ENCODE results near the gene ELMO1. TPM values are rescaled to one million over a fixed set of nuclear protein-coding genes. Genes with fewer than 3 reads are reported as not detected.
A peak's percentile ranks its signal among the peaks of the same experiment; 100 is the strongest.

The ELMO1 gene
- total and polyA plus RNA-seq, 10 of the 15 experiments (the other 5 are each of a cell fraction or from before 2014, with no cell fraction given): 22.6 to 85.9 (median 56.6) TPM

GRCh38 chr7:37354656-37355131, 94.0 kb downstream of the ELMO1 start:
- no peak for DNase-seq (ENCODE audit: low read depth, low spot score)
- no peak overlapping the region; the same call in 1 of the 2 replicates for H2AFZ ChIP-seq (ENCODE audit: control insufficient read depth, low read depth, low read length)
- H3K4me1 ChIP-seq (ENCODE audit: control insufficient read depth, insufficient read depth, low read length): peaks cover 15% of the 10 kb centered on the region
- H4K20me1 ChIP-seq (ENCODE audit: control insufficient read depth, insufficient read depth): no peaks in the 10 kb centered on the region
- ChIA-PET SMC1A (ENCODE audit: uncharacterized antibody, unreplicated experiment) (interaction anchor here (0.7 to 5.1 kb wide), 16 partner anchors 10 to 432 kb away, joined by 3 to 122 read pairs (median 5); partner anchors contain the start of gene ELMO1), CTCF (interaction anchor here (0.7 to 19.0 kb wide), 11 partner anchors 13 to 482 kb away, joined by 3 to 298 read pairs (median 33); no protein-coding TSS in a partner anchor), RAD21 (ENCODE audit: unreplicated experiment) (interaction anchor here (1.2 to 5.8 kb wide), 9 partner anchors 10 to 477 kb away, joined by 3 to 100 read pairs (median 4); no protein-coding TSS in a partner anchor), POLR2A (no interaction called here)
- no peaks in the 10 kb centered on the region for H3K79me2 ChIP-seq (ENCODE audit: control insufficient read depth, insufficient read depth, low read length)
- intact Hi-C loops (cut with micrococcal nuclease; ENCODE audit: unreplicated experiment): loop anchor here (5.0 to 10.0 kb wide), 3 partner anchors 143 to 478 kb away; no protein-coding TSS in a partner anchor
- H3K36me3 ChIP-seq (ENCODE audit: control insufficient read depth in 2 of 2, insufficient read depth in 2 of 2, low read length in 1 of 2): no peaks in the 10 kb centered on the region
- no peaks in the 10 kb centered on the region for H3K9me3 ChIP-seq (replicated peaks; ENCODE audit: control insufficient read depth, insufficient read depth, low read length)
- peak; percentile 63 for ATAC-seq
- no peak overlapping the region for H3K9ac ChIP-seq (ENCODE audit: control insufficient read depth, insufficient read depth, low read length)
- no peak overlapping the region for H3K4me3 ChIP-seq
- 10% methylated on average over 11 of the region's 11 CpGs for WGBS (ENCODE audit: insufficient coverage, insufficient replicate concordance, low lambda C conversion rate, missing lambda C conversion rate)
- H3K27ac ChIP-seq (ENCODE audit: control insufficient read depth, insufficient read depth): no peak overlapping the region
- H3K4me2 ChIP-seq (ENCODE audit: control insufficient read depth, insufficient read depth): no peak overlapping the region
- TF ChIP-seq MYB (IDR thresholded peaks at IDR 0.05; ENCODE audit: borderline replicate concordance, low read depth, low read length) (no peak), SPI1 (IDR thresholded peaks at IDR 0.05; ENCODE audit: borderline replicate concordance, insufficient read depth, low read depth, low read length) (peak; percentile 29; the same call in 1 of the 2 replicates), LARP7 (IDR thresholded peaks at IDR 0.05) (no peak), EP300 (IDR thresholded peaks at IDR 0.05; ENCODE audit: borderline replicate concordance in 1 of 2, control insufficient read depth in 1 of 2, low read depth in 2 of 2, low read length in 2 of 2) (0 out of 4 replicates have a peak, but pooled peaks of 1 of the 2 experiments have one; percentile 14), CEBPB (IDR thresholded peaks at IDR 0.05; ENCODE audit: borderline replicate concordance in 1 of 2, low read depth in 2 of 2, low read length in 2 of 2) (0 out of 4 replicates have a peak, but pooled peaks of 1 of the 2 experiments have one; percentile 17), RFX5 (IDR thresholded peaks at IDR 0.05; ENCODE audit: low read depth, low read length) (no peak), POU2F2 (IDR thresholded peaks at IDR 0.05; ENCODE audit: borderline replicate concordance, low read depth, low read length) (peak; percentile 76; the same call in 1 of the 3 replicates), ATF2 (IDR thresholded peaks at IDR 0.05; ENCODE audit: low read length) (peak; percentile 44; the same call in 1 of the 2 replicates), JUNB (IDR thresholded peaks at IDR 0.05) (peak; percentile 30; the same call in 1 of the 2 replicates)
- no peak for FAIRE-seq
- H3K27me3 ChIP-seq (replicated peaks in 1 of 2; ENCODE audit: control insufficient read depth in 2 of 2, insufficient read depth in 2 of 2, low read length in 1 of 2): no peaks in the 10 kb centered on the region
- in situ Hi-C loops (cut with MboI): loop anchor here (10.0 kb wide), 1 partner anchor 120 kb away; no protein-coding TSS in a partner anchor
- BruUV-seq (replicated peaks): no TSS peak

Data from GM12878 (cell line).